HepG2 (cell line): ENCODE data around the gene HEXD. TPM values are rescaled to one million over a fixed set of nuclear protein-coding genes. Genes with fewer than 3 reads are reported as not detected.

Experiments
- BATF2 ChIP-seq: sonication (generic); formaldehyde crosslinking; IDR thresholded peaks from 2 replicates; pipeline ENCODE4 v1.8.0; 2022; ENCODE audit warnings: mild to moderate bottlenecking, missing genetic modification reagents, moderate library complexity
- BORCS8-MEF2B ChIP-seq: sonication (generic); formaldehyde crosslinking; IDR thresholded peaks from 2 replicates; pipeline ENCODE4 v1.8.0; 2022; ENCODE audit warnings: mild to moderate bottlenecking, missing genetic modification reagents
- BRCA1 ChIP-seq: sonication (generic); formaldehyde crosslinking; IDR thresholded peaks from 2 replicates; pipeline ENCODE4 v1.4.0; 2020; ENCODE audit warnings: missing genetic modification reagents
- DDIT3 ChIP-seq: sonication (generic); formaldehyde crosslinking; IDR thresholded peaks from 2 replicates; pipeline ENCODE4 v1.4.0; 2020; ENCODE audit warnings: mild to moderate bottlenecking, missing genetic modification reagents
- ETS1 ChIP-seq: sonication (generic); formaldehyde crosslinking; IDR thresholded peaks from 2 replicates; pipeline ENCODE4 v1.4.0; 2020; ENCODE audit warnings: missing genetic modification reagents
- GMEB2 ChIP-seq: IDR thresholded peaks from 2 replicates; pipeline ENCODE4 v1.6.1; 2016; ENCODE audit warnings: missing biosample characterization, missing genetic modification reagents, low read depth
- HDAC1 ChIP-seq: sonication (generic); formaldehyde crosslinking; IDR thresholded peaks from 2 replicates; pipeline ENCODE4 v1.5.1; 2020; ENCODE audit warnings: mild to moderate bottlenecking, missing genetic modification reagents
- HDAC6 ChIP-seq: fragments of 200-600 bp; sonication (generic); IDR thresholded peaks from 2 replicates; pipeline ENCODE4 v1.7.0; 2017; ENCODE audit warnings: mild to moderate bottlenecking, antibody characterized with exemption, low read length, low read depth
- KAT7 ChIP-seq: IDR thresholded peaks from 2 replicates; pipeline ENCODE4 v1.6.1; 2018; ENCODE audit warnings: borderline replicate concordance, missing compliant biosample characterization
- MEIS2 ChIP-seq: sonication (generic); formaldehyde crosslinking; IDR thresholded peaks from 2 replicates; pipeline ENCODE4 v1.9.0; 2021; ENCODE audit warnings: mild to moderate bottlenecking, missing genetic modification reagents
- NFE2L1 ChIP-seq: sonication (generic); formaldehyde crosslinking; IDR thresholded peaks from 2 replicates; pipeline ENCODE4 v1.4.0; 2020; ENCODE audit warnings: missing genetic modification reagents, mild to moderate bottlenecking, borderline replicate concordance
- NFYB ChIP-seq: sonication (generic); formaldehyde crosslinking; IDR thresholded peaks from 2 replicates; pipeline ENCODE4 v1.4.0; 2020; ENCODE audit warnings: missing genetic modification reagents
- PAWR ChIP-seq: sonication (generic); formaldehyde crosslinking; IDR thresholded peaks from 2 replicates; pipeline ENCODE4 v1.4.0; 2020; ENCODE audit warnings: missing genetic modification reagents, mild to moderate bottlenecking, borderline replicate concordance
- RFX1 ChIP-seq: fragments of 450-650 bp; IDR thresholded peaks from 2 replicates; pipeline ENCODE4 v1.6.1; 2017
- SOX6 ChIP-seq, 2 experiments: fragments of 450-650 bp in 1 of 2; sonication (generic) in 1 of 2; formaldehyde crosslinking in 1 of 2; IDR thresholded peaks; 2 replicates each; pipeline versions ENCODE4 v1.4.0 to v1.6.1; 2017 to 2020; ENCODE audit warnings: antibody characterized with exemption in 1 of 2, mild to moderate bottlenecking in 1 of 2, missing genetic modification reagents in 1 of 2
- XBP1 ChIP-seq: sonication (generic); formaldehyde crosslinking; IDR thresholded peaks from 2 replicates; pipeline ENCODE4 v1.5.0; 2020; ENCODE audit warnings: missing genetic modification reagents
- ZBTB42 ChIP-seq: sonication (generic); formaldehyde crosslinking; IDR thresholded peaks from 2 replicates; pipeline ENCODE4 v1.5.0; 2020; ENCODE audit warnings: mild to moderate bottlenecking, missing genetic modification reagents
- ZIK1 ChIP-seq: sonication (generic); formaldehyde crosslinking; IDR thresholded peaks from 2 replicates; pipeline ENCODE4 v1.5.0; 2020; ENCODE audit warnings: mild to moderate bottlenecking, low read depth, missing genetic modification reagents, borderline replicate concordance
- ZNF281 ChIP-seq: sonication (generic); formaldehyde crosslinking; IDR thresholded peaks from 2 replicates; pipeline ENCODE4 v1.4.0; 2020; ENCODE audit warnings: missing genetic modification reagents, borderline replicate concordance
- ZNF552 ChIP-seq: sonication (generic); formaldehyde crosslinking; IDR thresholded peaks from 2 replicates; pipeline ENCODE4 v1.9.0; 2022; ENCODE audit warnings: missing genetic modification reagents, mild to moderate bottlenecking, borderline replicate concordance
- ZNF616 ChIP-seq: sonication (generic); formaldehyde crosslinking; IDR thresholded peaks from 2 replicates; pipeline ENCODE4 v1.5.0; 2020; ENCODE audit warnings: low read depth, mild to moderate bottlenecking, missing genetic modification reagents
- ZNF766 ChIP-seq: sonication (generic); formaldehyde crosslinking; IDR thresholded peaks from 2 replicates; pipeline ENCODE4 v1.5.0; 2020; ENCODE audit warnings: missing genetic modification reagents, borderline replicate concordance
- ZNF792 ChIP-seq: IDR thresholded peaks from 2 replicates; pipeline ENCODE4 v1.6.1; 2016
- polyA plus RNA-seq, 8 experiments: library from polyadenylated mRNA; depleted of rRNA in 3 of 8; stranded (reverse) in 7 of 8; unstranded in 1 of 8; fragments of >200 nt; fragmentation: Illumina TruSeq in 4 of 8; extraction: Trizol in 4 of 8; gene quantifications; 2 replicates each; pipeline versions ENCODE4 v1.2.1 to v1.2.3, GENCODE V29; 2011 to 2016; ENCODE audit warnings: low read depth in 4 of 8, missing spikeins in 1 of 8, mixed read lengths in 1 of 8; ENCODE audit not compliant: insufficient read depth in 1 of 8
- total RNA-seq, 5 experiments: library from RNA; depleted of rRNA; stranded (reverse); fragments of >200 nt; fragmentation: Illumina TruSeq; extraction: Trizol; gene quantifications; 2 replicates each; pipeline ENCODE4 v1.2.3, GENCODE V29; 2016; ENCODE audit warnings: low read depth in 1 of 5

Gene HEXD
- total and polyA plus RNA-seq, 2 of the 13 experiments (the other 11 are each of a cell fraction or from before 2014, with no cell fraction given): 22.3 to 41.8 TPM

GRCh38 chr17:82458179-82458884 is 40.2 kb downstream of the HEXD start, which contains the start of gene NARF (continued):
- TF ChIP-seq PAWR (CRISPR knock-in tag): peak; percentile 96; the same call in 1 of the 2 replicates
- no peak for TF ChIP-seq BRCA1 (CRISPR knock-in tag)
- no peak; the same call in 1 of the 2 replicates for TF ChIP-seq KAT7 (CRISPR knock-in tag)
- peak; percentile 40; the same call in 1 of the 2 replicates for TF ChIP-seq ZNF616
- peak; percentile 83 for TF ChIP-seq MEIS2 (CRISPR knock-in tag)
- no peak for TF ChIP-seq ETS1 (CRISPR knock-in tag)
- peak; percentile 31; the same call in 1 of the 2 replicates for TF ChIP-seq ZNF281 (CRISPR knock-in tag)
- no peak for TF ChIP-seq HDAC6
- TF ChIP-seq NFYB (CRISPR knock-in tag): peak; percentile 97
- TF ChIP-seq NFE2L1: 0 out of 2 replicates have a peak, but pooled peaks have one; percentile 63
- TF ChIP-seq GMEB2: peak; percentile 68; the same call in 1 of the 2 replicates
- TF ChIP-seq ZNF552: peak; percentile 65; the same call in 1 of the 2 replicates
- peak; percentile 95 for TF ChIP-seq ZBTB42
- TF ChIP-seq RFX1: no peak
- peak; percentile 89; the same call in 1 of the 2 replicates for TF ChIP-seq ZNF766 (CRISPR knock-in tag)
- TF ChIP-seq XBP1 (CRISPR knock-in tag): no peak
- peak; percentile 92 for TF ChIP-seq HDAC1 (CRISPR knock-in tag)
- TF ChIP-seq SOX6 (IDR thresholded peaks at IDR 0.05): no peak
- TF ChIP-seq SOX6 (CRISPR knock-in tag; IDR thresholded peaks at IDR 0.05): peak; percentile 73; the same call in 1 of the 2 replicates
- TF ChIP-seq BATF2 (CRISPR knock-in tag): peak; percentile 55; the same call in 1 of the 2 replicates
- TF ChIP-seq ZIK1 (CRISPR knock-in tag): peak; percentile 66
- peak; percentile 88 for TF ChIP-seq BORCS8-MEF2B (CRISPR knock-in tag)
- no peak for TF ChIP-seq DDIT3 (CRISPR knock-in tag)
- TF ChIP-seq ZNF792 (CRISPR knock-in tag): peak; percentile 83
